ENCODE data around the gene RAB11B.

RAB11B gene

DNA sequence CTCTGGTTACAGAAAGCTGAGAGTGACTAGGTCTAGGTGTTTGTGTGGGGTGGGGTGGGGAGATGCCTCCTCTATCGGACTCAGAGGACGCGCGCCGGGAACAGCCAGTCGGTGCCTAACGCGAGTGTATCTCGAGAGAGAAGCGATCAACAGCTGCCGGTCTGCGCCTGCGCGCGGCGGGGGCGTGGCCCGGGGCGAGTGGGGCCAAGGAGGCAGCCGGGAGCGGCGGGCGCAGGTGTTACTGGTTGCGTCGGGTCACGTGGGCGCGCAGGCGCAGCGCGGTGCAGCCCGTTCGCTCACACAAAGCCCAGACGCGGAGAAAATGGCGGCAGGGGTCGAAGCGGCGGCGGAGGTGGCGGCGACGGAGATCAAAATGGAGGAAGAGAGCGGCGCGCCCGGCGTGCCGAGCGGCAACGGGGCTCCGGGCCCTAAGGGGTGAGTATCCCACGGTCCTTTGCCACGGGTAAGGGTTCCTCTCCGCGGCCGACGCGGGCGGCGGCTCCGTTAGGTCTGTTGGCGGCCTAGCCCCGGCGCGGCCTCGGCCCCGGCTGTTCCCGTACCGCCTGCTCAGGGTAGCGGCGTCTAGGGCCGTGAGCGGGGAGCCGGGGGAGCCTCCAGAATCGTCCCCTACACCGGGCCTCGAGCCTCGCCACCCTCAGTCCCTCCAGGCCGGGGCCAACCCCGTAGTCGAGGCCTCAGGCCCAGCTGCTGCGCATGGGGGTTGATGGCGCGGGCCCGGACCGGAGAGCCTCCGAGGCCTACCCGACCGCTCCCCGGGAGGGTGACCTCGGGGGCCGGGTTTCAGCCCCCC, 54.7 kb downstream of the RAB11B start, which contains the start of gene HNRNPM:
HNRNPM (plus strand) TSS at position 299 of the 811 bp plus-strand sequence; CDS start at position 323, 24 bp downstream.
- no peaks in the 10 kb centered on the region for H3K9me3 ChIP-seq (ENCODE audit: severe bottlenecking)

GRCh38 chr19:8445488-8446001, 55.4 kb downstream of the RAB11B start:
- DNase-seq (ENCODE audit: low spot score) (no peak), ATAC-seq (ENCODE audit: low read depth) (peak; percentile 33)
- peak overlapping the region; percentile 66 for H3K27ac ChIP-seq (ENCODE audit: poor library complexity, severe bottlenecking)
- H3K4me1 ChIP-seq (ENCODE audit: insufficient read depth, poor library complexity, severe bottlenecking): peaks cover 20% of the 10 kb centered on the region
- no peaks in the 10 kb centered on the region for H3K9me3 ChIP-seq (ENCODE audit: severe bottlenecking)
- TF ChIP-seq, protein P1, sequence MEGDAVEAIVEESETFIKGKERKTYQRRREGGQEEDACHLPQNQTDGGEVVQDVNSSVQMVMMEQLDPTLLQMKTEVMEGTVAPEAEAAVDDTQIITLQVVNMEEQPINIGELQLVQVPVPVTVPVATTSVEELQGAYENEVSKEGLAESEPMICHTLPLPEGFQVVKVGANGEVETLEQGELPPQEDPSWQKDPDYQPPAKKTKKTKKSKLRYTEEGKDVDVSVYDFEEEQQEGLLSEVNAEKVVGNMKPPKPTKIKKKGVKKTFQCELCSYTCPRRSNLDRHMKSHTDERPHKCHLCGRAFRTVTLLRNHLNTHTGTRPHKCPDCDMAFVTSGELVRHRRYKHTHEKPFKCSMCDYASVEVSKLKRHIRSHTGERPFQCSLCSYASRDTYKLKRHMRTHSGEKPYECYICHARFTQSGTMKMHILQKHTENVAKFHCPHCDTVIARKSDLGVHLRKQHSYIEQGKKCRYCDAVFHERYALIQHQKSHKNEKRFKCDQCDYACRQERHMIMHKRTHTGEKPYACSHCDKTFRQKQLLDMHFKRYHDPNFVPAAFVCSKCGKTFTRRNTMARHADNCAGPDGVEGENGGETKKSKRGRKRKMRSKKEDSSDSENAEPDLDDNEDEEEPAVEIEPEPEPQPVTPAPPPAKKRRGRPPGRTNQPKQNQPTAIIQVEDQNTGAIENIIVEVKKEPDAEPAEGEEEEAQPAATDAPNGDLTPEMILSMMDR (IDR thresholded peaks at IDR 0.05; ENCODE audit: poor library complexity, severe bottlenecking): no peak
- H3K4me3 ChIP-seq (ENCODE audit: severe bottlenecking): peak overlapping the region; percentile 82
- H3K27me3 ChIP-seq (ENCODE audit: insufficient read depth, poor library complexity, severe bottlenecking): no peaks in the 10 kb centered on the region
- H3K36me3 ChIP-seq (ENCODE audit: low read depth): peaks cover 29% of the 10 kb centered on the region

More for the DNA sequence above, 54.7 kb downstream of the RAB11B start, which contains the start of gene HNRNPM:
- ATAC-seq (ENCODE audit: low read depth) (peak; percentile 87), DNase-seq (ENCODE audit: low spot score) (peak; percentile 98)
- peaks cover 29% of the 10 kb centered on the region for H3K36me3 ChIP-seq (ENCODE audit: low read depth)
- TF ChIP-seq, protein P1 (IDR thresholded peaks at IDR 0.05; ENCODE audit: poor library complexity, severe bottlenecking): no peak
- peaks cover 20% of the 10 kb centered on the region for H3K4me1 ChIP-seq (ENCODE audit: insufficient read depth, poor library complexity, severe bottlenecking)
- H3K27me3 ChIP-seq (ENCODE audit: insufficient read depth, poor library complexity, severe bottlenecking): no peaks in the 10 kb centered on the region
- peak within 1 kb of the TSS; percentile 82 for H3K4me3 ChIP-seq (ENCODE audit: severe bottlenecking)
- H3K27ac ChIP-seq (ENCODE audit: poor library complexity, severe bottlenecking): peak within 1 kb of the TSS; percentile 66

- no peak for ATAC-seq (ENCODE audit: low read depth)
- DNase-seq (ENCODE audit: low spot score): no peak
- peaks cover 24% of the 10 kb centered on the region for H3K4me1 ChIP-seq (ENCODE audit: insufficient read depth, poor library complexity, severe bottlenecking)
- no peaks in the 10 kb centered on the region for H3K27me3 ChIP-seq (ENCODE audit: insufficient read depth, poor library complexity, severe bottlenecking)
- H3K9me3 ChIP-seq (ENCODE audit: severe bottlenecking): no peaks in the 10 kb centered on the region
- H3K4me3 ChIP-seq (ENCODE audit: severe bottlenecking): peak overlapping the region; percentile 82
- TF ChIP-seq, protein P1 (IDR thresholded peaks at IDR 0.05; ENCODE audit: poor library complexity, severe bottlenecking): no peak
- H3K27ac ChIP-seq (ENCODE audit: poor library complexity, severe bottlenecking): peak overlapping the region; percentile 66
- peaks cover 31% of the 10 kb centered on the region for H3K36me3 ChIP-seq (ENCODE audit: low read depth)
Observed at GRCh38 chr19:8446061-8446709, 56.0 kb downstream of the RAB11B start.

GRCh38 chr19:8449830-8450229, 59.7 kb downstream of the RAB11B start:
- Histone ChIP-seq H3K9me3 (ENCODE audit: severe bottlenecking) (no peaks in the 10 kb centered on the region), H3K27ac (ENCODE audit: poor library complexity, severe bottlenecking) (no peak overlapping the region), H3K4me1 (ENCODE audit: insufficient read depth, poor library complexity, severe bottlenecking) (peaks cover 34% of the 10 kb centered on the region), H3K36me3 (ENCODE audit: low read depth) (peaks cover 65% of the 10 kb centered on the region), H3K4me3 (ENCODE audit: severe bottlenecking) (no peak overlapping the region), H3K27me3 (ENCODE audit: insufficient read depth, poor library complexity, severe bottlenecking) (no peaks in the 10 kb centered on the region)
- no peak for ATAC-seq (ENCODE audit: low read depth)
- TF ChIP-seq, protein P1 (IDR thresholded peaks at IDR 0.05; ENCODE audit: poor library complexity, severe bottlenecking): no peak
- DNase-seq (ENCODE audit: low spot score): no peak
